Mesenchymal stem cell (in vitro differentiated cells and primary cell): ENCODE measurements around the gene DIABLO.

ENCODE experiments used
- DNase-seq: peaks from one replicate; pipeline ENCODE4 v3.0.0-alpha.2; 2013
- H2AFZ ChIP-seq: one replicate; pipeline ENCODE4 v1.6.1; 2013; ENCODE audit warnings: low read depth, mild to moderate bottlenecking, control low read depth, inconsistent platforms, low read length, moderate library complexity
- H2AK5ac ChIP-seq: 2 replicates; pipeline ENCODE4 v1.6.1; 2013; ENCODE audit warnings: low read length, moderate library complexity, mild to moderate bottlenecking, inconsistent platforms; ENCODE audit not compliant: severe bottlenecking
- H2BK120ac ChIP-seq: one replicate; pipeline ENCODE4 v1.6.1; 2013; ENCODE audit warnings: low read depth, mild to moderate bottlenecking, inconsistent platforms, low read length, moderate library complexity
- H2BK12ac ChIP-seq, 2 experiments: one replicate each; pipeline ENCODE4 v1.6.1; 2013; ENCODE audit warnings: inconsistent platforms in 2 of 2, low read length in 2 of 2, mild to moderate bottlenecking in 2 of 2, moderate library complexity in 2 of 2, control low read depth in 1 of 2
- H2BK15ac ChIP-seq: one replicate; pipeline ENCODE4 v1.6.1; 2013; ENCODE audit warnings: mild to moderate bottlenecking, low read depth, inconsistent platforms; ENCODE audit not compliant: poor library complexity, severe bottlenecking
- H2BK5ac ChIP-seq: 2 replicates; pipeline ENCODE4 v1.6.1; 2013; ENCODE audit warnings: low read depth, mild to moderate bottlenecking, low read length, control low read depth, inconsistent platforms; ENCODE audit not compliant: poor library complexity, severe bottlenecking
- H3K14ac ChIP-seq, 2 experiments: one replicate each; pipeline ENCODE4 v1.6.1; 2013; ENCODE audit warnings: inconsistent platforms in 2 of 2, low read length in 2 of 2, control low read depth in 1 of 2, mild to moderate bottlenecking in 1 of 2, moderate library complexity in 1 of 2
- H3K18ac ChIP-seq, 2 experiments: one replicate each; pipeline ENCODE4 v1.6.1; 2013; ENCODE audit warnings: inconsistent platforms in 2 of 2, low read length in 2 of 2, control low read depth in 1 of 2, low read depth in 1 of 2, mild to moderate bottlenecking in 1 of 2
- H3K23ac ChIP-seq, 2 experiments: one replicate each; pipeline ENCODE4 v1.6.1; 2013; ENCODE audit warnings: inconsistent platforms in 2 of 2, low read length in 2 of 2, mild to moderate bottlenecking in 2 of 2, moderate library complexity in 2 of 2, control low read depth in 1 of 2
- H3K27ac ChIP-seq: 2 replicates; pipeline ENCODE4 v1.5.1; 2013; ENCODE audit warnings: mild to moderate bottlenecking, moderate library complexity, low read length, control low read depth, inconsistent platforms; ENCODE audit not compliant: poor library complexity, severe bottlenecking
- H3K27me3 ChIP-seq, 2 experiments: 2 replicates each; pipeline versions ENCODE4 v1.6.1 to v1.7.0; 2013; ENCODE audit warnings: low read length in 2 of 2, mild to moderate bottlenecking in 2 of 2, moderate library complexity in 2 of 2, control low read depth in 1 of 2, inconsistent platforms in 1 of 2; ENCODE audit not compliant: control insufficient read depth in 1 of 2, insufficient read depth in 1 of 2
- H3K36me3 ChIP-seq, 2 experiments: 2 replicates each; pipeline versions ENCODE4 v1.6.1 to v1.7.0; 2013; ENCODE audit warnings: low read length in 2 of 2, control low read depth in 1 of 2, inconsistent platforms in 1 of 2, low read depth in 1 of 2, mild to moderate bottlenecking in 1 of 2; ENCODE audit not compliant: insufficient read depth in 2 of 2, control insufficient read depth in 1 of 2
- H3K4ac ChIP-seq, 2 experiments: one replicate each; pipeline ENCODE4 v1.6.1; 2013; ENCODE audit warnings: inconsistent platforms in 2 of 2, low read length in 2 of 2, mild to moderate bottlenecking in 2 of 2, moderate library complexity in 2 of 2, control low read depth in 1 of 2, low read depth in 1 of 2
- H3K4me1 ChIP-seq: 2 replicates; pipeline ENCODE4 v1.6.1; 2013; ENCODE audit warnings: low read depth, low read length, control low read depth; ENCODE audit not compliant: control insufficient read depth, insufficient read depth
- H3K4me2 ChIP-seq: 2 replicates; pipeline ENCODE4 v1.6.1; 2013; ENCODE audit warnings: low read length, mild to moderate bottlenecking, inconsistent platforms; ENCODE audit not compliant: poor library complexity, severe bottlenecking
- H3K4me3 ChIP-seq, 2 experiments: 2 replicates each; pipeline versions ENCODE4 v1.5.1 to v1.7.0; 2013; ENCODE audit warnings: low read length in 2 of 2, mild to moderate bottlenecking in 2 of 2, control low read depth in 1 of 2, low read depth in 1 of 2; ENCODE audit not compliant: insufficient read depth in 1 of 2
- H3K79me1 ChIP-seq: replicated peaks from 2 replicates; pipeline ENCODE4 v1.6.1; 2013; ENCODE audit warnings: mild to moderate bottlenecking, control low read depth, low read length, inconsistent platforms; ENCODE audit not compliant: poor library complexity, severe bottlenecking
- H3K9ac ChIP-seq: 2 replicates; pipeline ENCODE4 v1.7.0; 2013; ENCODE audit warnings: mild to moderate bottlenecking, low read length, moderate library complexity
- H3K9me3 ChIP-seq: 2 replicates; pipeline ENCODE4 v1.7.0; 2013; ENCODE audit warnings: mild to moderate bottlenecking, low read length; ENCODE audit not compliant: control insufficient read depth
- H4K8ac ChIP-seq: one replicate; pipeline ENCODE4 v1.6.1; 2013; ENCODE audit warnings: inconsistent platforms, mild to moderate bottlenecking, low read length, moderate library complexity
- H4K91ac ChIP-seq: one replicate; pipeline ENCODE4 v1.6.1; 2013; ENCODE audit warnings: mild to moderate bottlenecking, low read length, inconsistent platforms
- WGBS: methylation state at CpG from one replicate; pipeline ENCODE4 v1.1.7; 2013; ENCODE audit warnings: mixed read lengths; 5-methylcytosine and 5-hydroxymethylcytosine counted together

DIABLO gene

GRCh38 chr12:122168492-122168891 is 57.4 kb downstream of the DIABLO start:
- Histone ChIP-seq H3K27me3 (peaks cover 11 to 31% of the 10 kb centered on the region in 2 experiments), H3K4ac (no peak overlapping the region), H3K4me1 (no peaks in the 10 kb centered on the region), H4K91ac (no peak overlapping the region), H3K9ac (no peak overlapping the region), H3K4me3 (no peak overlapping the region), H3K14ac (no peak overlapping the region), H2BK12ac (no peak overlapping the region), H3K23ac (no peak overlapping the region), H3K18ac (no peak overlapping the region), H3K9me3 (no peaks in the 10 kb centered on the region), H4K8ac (no peak overlapping the region), H2BK15ac (no peak overlapping the region), H2BK5ac (no peak overlapping the region), H3K4me2 (no peak overlapping the region), H2BK120ac (no peak overlapping the region), H3K27ac (no peak overlapping the region), H2AK5ac (no peak overlapping the region), H2AFZ (no peak overlapping the region), H3K79me1 (no peaks in the 10 kb centered on the region), H3K36me3 (no peaks in the 10 kb centered on the region)
- WGBS = 97% methylated on average over 2 of the region's 3 CpGs
- no peak for DNase-seq

DNA sequence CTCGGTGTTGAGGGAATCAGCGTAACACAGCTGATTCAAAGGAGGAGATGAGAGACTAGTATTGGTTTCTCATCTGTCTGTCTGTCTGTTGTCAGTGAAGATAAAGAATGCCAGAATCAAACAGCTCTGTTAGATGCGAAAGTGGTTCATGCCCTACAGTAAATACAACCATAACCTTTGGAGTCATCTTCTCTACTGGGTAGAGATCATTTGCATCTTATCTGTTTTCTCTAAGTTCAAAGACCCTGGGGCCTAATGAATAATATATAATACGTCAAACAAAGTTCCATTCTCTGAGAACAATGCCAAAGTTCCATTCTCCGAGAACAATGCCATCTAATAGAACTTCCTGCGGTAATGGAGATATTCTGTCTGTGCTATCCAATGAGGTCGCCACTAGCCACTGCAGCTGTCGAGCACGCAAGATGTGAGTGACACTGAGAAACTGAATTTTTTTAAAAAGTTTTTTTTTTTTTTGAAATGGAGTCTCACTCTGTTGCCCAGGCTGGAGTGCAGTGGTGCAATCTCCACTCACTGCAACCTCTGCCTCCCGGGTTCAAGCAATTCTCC is 58.4 kb downstream of the DIABLO start:
- Histone ChIP-seq H2BK12ac (no peak overlapping the region), H3K9me3 (no peaks in the 10 kb centered on the region), H2BK5ac (no peak overlapping the region), H3K27ac (no peak overlapping the region), H2AFZ (no peak overlapping the region), H2BK15ac (no peak overlapping the region), H2BK120ac (no peak overlapping the region), H4K8ac (no peak overlapping the region), H2AK5ac (no peak overlapping the region), H3K4ac (no peak overlapping the region), H3K9ac (no peak overlapping the region), H3K79me1 (no peaks in the 10 kb centered on the region), H3K18ac (no peak overlapping the region), H3K4me1 (no peaks in the 10 kb centered on the region), H3K27me3 (peaks cover 6 to 32% of the 10 kb centered on the region in 2 experiments), H4K91ac (no peak overlapping the region), H3K4me2 (no peak overlapping the region), H3K14ac (no peak overlapping the region), H3K4me3 (no peak overlapping the region), H3K23ac (no peak overlapping the region), H3K36me3 (no peaks in the 10 kb centered on the region)
- WGBS = 97% methylated on average over 10 of the region's 10 CpGs
- no peak for DNase-seq

- Histone ChIP-seq H3K14ac (no peak overlapping the region), H3K27me3 (peaks cover 4 to 34% of the 10 kb centered on the region in 2 experiments), H2BK15ac (no peak overlapping the region), H3K79me1 (no peaks in the 10 kb centered on the region), H3K36me3 (no peaks in the 10 kb centered on the region), H3K23ac (no peak overlapping the region), H3K9me3 (no peaks in the 10 kb centered on the region), H4K91ac (no peak overlapping the region), H3K4me2 (no peak overlapping the region), H3K9ac (no peak overlapping the region), H2AFZ (no peak overlapping the region), H2AK5ac (no peak overlapping the region), H2BK5ac (no peak overlapping the region), H2BK120ac (no peak overlapping the region), H3K18ac (no peak overlapping the region), H3K27ac (no peak overlapping the region), H3K4ac (no peak overlapping the region), H3K4me3 (no peak overlapping the region), H3K4me1 (no peaks in the 10 kb centered on the region), H2BK12ac (no peak overlapping the region), H4K8ac (no peak overlapping the region)
- 82% methylated on average over 22 of the region's 22 CpGs for WGBS
- no peak for DNase-seq
These were observed 59.2 kb downstream of the DIABLO start for GRCh38 chr12:122166422-122167349.

GRCh38 chr12:122162976-122163375 is 62.9 kb downstream of the DIABLO start:
- Histone ChIP-seq H3K9me3 (no peaks in the 10 kb centered on the region), H4K8ac (no peak overlapping the region), H3K4ac (no peak overlapping the region), H3K9ac (no peak overlapping the region), H3K4me2 (no peak overlapping the region), H2AFZ (no peak overlapping the region), H2BK5ac (no peak overlapping the region), H2AK5ac (no peak overlapping the region), H3K18ac (no peak overlapping the region), H3K79me1 (no peaks in the 10 kb centered on the region), H3K14ac (no peak overlapping the region), H3K27ac (no peak overlapping the region), H2BK15ac (no peak overlapping the region), H4K91ac (no peak overlapping the region), H2BK12ac (no peak overlapping the region), H3K4me1 (no peaks in the 10 kb centered on the region), H3K27me3 (peaks cover 0 to 22% of the 10 kb centered on the region in 2 experiments), H3K23ac (no peak overlapping the region), H3K36me3 (no peaks in the 10 kb centered on the region), H2BK120ac (no peak overlapping the region), H3K4me3 (no peak overlapping the region)
- WGBS = 84% methylated on average over 3 of the region's 3 CpGs
- DNase-seq = no peak
